Glutamatergic neuron (in vitro differentiated cells): ENCODE data around the gene EYS. TPM values are rescaled to one million over a fixed set of nuclear protein-coding genes. Genes with fewer than 3 reads are reported as not detected.

Experiments
- DNase-seq: peaks from one replicate; pipeline ENCODE4 v3.0.0; 2022
- H3K27ac Mint-ChIP-seq: one replicate; pipeline ENCODE4 v1.8.0; 2020; ENCODE audit warnings: mild to moderate bottlenecking, mixed read lengths, inconsistent platforms; ENCODE audit not compliant: unreplicated experiment
- H3K27me3 Mint-ChIP-seq: one replicate; pipeline ENCODE4 v1.8.0; 2020; ENCODE audit warnings: mild to moderate bottlenecking, moderate library complexity, mixed read lengths, inconsistent platforms; ENCODE audit not compliant: unreplicated experiment
- H3K36me3 Mint-ChIP-seq: one replicate; pipeline ENCODE4 v1.8.0; 2020; ENCODE audit warnings: mild to moderate bottlenecking, mixed read lengths, inconsistent platforms; ENCODE audit not compliant: unreplicated experiment
- H3K4me1 Mint-ChIP-seq: one replicate; pipeline ENCODE4 v1.8.0; 2020; ENCODE audit warnings: mild to moderate bottlenecking, low read depth, mixed read lengths, inconsistent platforms; ENCODE audit not compliant: unreplicated experiment
- H3K4me3 Mint-ChIP-seq: one replicate; pipeline ENCODE4 v1.8.0; 2020; ENCODE audit warnings: mild to moderate bottlenecking, mixed read lengths, inconsistent platforms; ENCODE audit not compliant: unreplicated experiment
- H3K9me3 Mint-ChIP-seq: one replicate; pipeline ENCODE4 v1.8.0; 2020; ENCODE audit warnings: mild to moderate bottlenecking, moderate library complexity, mixed read lengths, inconsistent platforms; ENCODE audit not compliant: unreplicated experiment
- CTCF ChIP-seq: fragments of 200-600 bp; sonication (generic); IDR thresholded peaks from one replicate; pipeline ENCODE4 v1.5.0; 2021; ENCODE audit not compliant: partially characterized antibody, unreplicated experiment
- total RNA-seq: library from RNA; stranded (reverse); fragmentation: NEBNext Ultra II Directional; extraction: Animal tissue kit (Norgen Biotek cat#: 25700); gene quantifications from one replicate; pipeline ENCODE4 v1.2.1, GENCODE V29; 2021; ENCODE audit not compliant: unreplicated experiment

Gene EYS
- total RNA-seq, 1 donor from 2014 or later = 13.2 TPM

- DNase-seq = no peak
- Mint-ChIP-seq H3K9me3 (no peaks in the 10 kb centered on the region), H3K4me1 (no peaks in the 10 kb centered on the region), H3K27ac (no peak overlapping the region), H3K36me3 (no peaks in the 10 kb centered on the region), H3K4me3 (no peak overlapping the region), H3K27me3 (no peaks in the 10 kb centered on the region)
- no peak for TF ChIP-seq CTCF
These were observed 2035.8 kb downstream of the EYS start for GRCh38 chr6:63671098-63671754.
